WI38 (cell line): ENCODE data around the gene DGKG.

ENCODE experiments used
- H3K4me3 ChIP-seq: 2 replicates; pipeline ENCODE4 v1.5.1; 2011; ENCODE audit warnings: low read depth, mild to moderate bottlenecking, control low read depth, low read length
- CTCF ChIP-seq: IDR thresholded peaks from 2 replicates; pipeline ENCODE4 v1.5.1; 2012; ENCODE audit warnings: low read depth, mild to moderate bottlenecking, control low read depth, low read length

The DGKG gene

GRCh38 chr3:186244016-186244415 is 118.0 kb downstream of the DGKG start:
- TF ChIP-seq CTCF: no peak
- H3K4me3 ChIP-seq: no peak overlapping the region

GRCh38 chr3:186241910-186242821 is 119.9 kb downstream of the DGKG start:
- no peak overlapping the region for H3K4me3 ChIP-seq
- peak; percentile 24 for TF ChIP-seq CTCF

- H3K4me3 ChIP-seq: no peak overlapping the region
- no peak for TF ChIP-seq CTCF
Observed at GRCh38 chr3:186239321-186239720, 122.7 kb downstream of the DGKG start.

GRCh38 chr3:186237915-186238314 is 124.1 kb downstream of the DGKG start:
- TF ChIP-seq CTCF: no peak
- H3K4me3 ChIP-seq: no peak overlapping the region

- H3K4me3 ChIP-seq: no peak overlapping the region
- TF ChIP-seq CTCF: no peak
Observed at GRCh38 chr3:186236357-186237020, 125.5 kb downstream of the DGKG start.

- no peak overlapping the region for H3K4me3 ChIP-seq
- TF ChIP-seq CTCF: no peak
Observed at GRCh38 chr3:186235554-186235953, 126.5 kb downstream of the DGKG start.

GRCh38 chr3:186234152-186234551 is 127.9 kb downstream of the DGKG start:
- no peak overlapping the region for H3K4me3 ChIP-seq
- no peak for TF ChIP-seq CTCF
